AG10803 (cell line): Measurements from ENCODE around the gene C10orf90.
A peak's percentile ranks its signal among the peaks of the same experiment; 100 is the strongest.

Source experiments
- DNase-seq: peaks from one replicate; pipeline ENCODE4 v3.0.0; 2010; ENCODE audit warnings: low read depth
- H3K4me3 ChIP-seq: 2 replicates; pipeline ENCODE4 v1.5.1; 2011; ENCODE audit warnings: mild to moderate bottlenecking, low read length, control low read depth
- CTCF ChIP-seq: conservative IDR thresholded peaks from 2 replicates; pipeline ENCODE4 v1.5.1; 2011; ENCODE audit warnings: mild to moderate bottlenecking, low read length, control low read depth, inconsistent platforms

The C10orf90 gene

GRCh38 chr10:126454045-126454751 is 216.3 kb downstream of the C10orf90 start:
- no peak for DNase-seq
- TF ChIP-seq CTCF, result no peak
- H3K4me3 ChIP-seq, result no peak overlapping the region

GRCh38 chr10:126452245-126452644 is 218.2 kb downstream of the C10orf90 start:
- TF ChIP-seq CTCF, result no peak
- H3K4me3 ChIP-seq, result no peak overlapping the region
- no peak for DNase-seq

GRCh38 chr10:126448091-126448490 is 222.4 kb downstream of the C10orf90 start:
- DNase-seq, result no peak

GRCh38 chr10:126439942-126440341 is 230.6 kb downstream of the C10orf90 start:
- no peak overlapping the region for H3K4me3 ChIP-seq
- DNase-seq, result peak; percentile 17
- TF ChIP-seq CTCF, result no peak

More at GRCh38 chr10:126448091-126448490, 222.4 kb downstream of the C10orf90 start:
- no peak overlapping the region for H3K4me3 ChIP-seq
- TF ChIP-seq CTCF, result no peak

- DNase-seq, result no peak
- no peak for TF ChIP-seq CTCF
- no peak overlapping the region for H3K4me3 ChIP-seq
Observed at GRCh38 chr10:126438407-126438783, 232.1 kb downstream of the C10orf90 start.

GRCh38 chr10:126437635-126438406 is 232.7 kb downstream of the C10orf90 start:
- no peak for TF ChIP-seq CTCF
- no peak for DNase-seq
- H3K4me3 ChIP-seq, result no peak overlapping the region

GRCh38 chr10:126434235-126434634 is 236.3 kb downstream of the C10orf90 start:
- no peak overlapping the region for H3K4me3 ChIP-seq
- TF ChIP-seq CTCF, result no peak

More at GRCh38 chr10:126434235-126434634, 236.3 kb downstream of the C10orf90 start:
- no peak for DNase-seq
